OCI-LY1 (cell line): ENCODE data around the gene PDCD1.
"Not testable (repeated sequence)": the region's sequence is repeated elsewhere in the genome, so short reads cannot be mapped to it uniquely, and the experiment has no call there.

Experiments
- CTCF ChIP-seq: fragments of 200-600 bp; sonication (generic), shearing (Covaris generic); IDR thresholded peaks from 2 replicates; pipeline ENCODE4 v1.5.1; 2017; ENCODE audit warnings: mild to moderate bottlenecking, antibody characterized with exemption, low read length, moderate library complexity, mixed read lengths
- EZH2 ChIP-seq: fragments of 200-600 bp; sonication (generic), shearing (Covaris generic); IDR thresholded peaks from 2 replicates; pipeline ENCODE4 v1.8.0; 2017; ENCODE audit warnings: borderline replicate concordance, mixed run types, mild to moderate bottlenecking, antibody characterized with exemption, low read length, moderate library complexity, mixed read lengths

GRCh38 chr2:241800198-241800903 lies 58.3 kb downstream of the PDCD1 start:
- TF ChIP-seq CTCF, EZH2: not testable (repeated sequence)
